Stimulated activated CD4-positive, alpha-beta T cell treated with anti-CD3 and anti-CD28 coated beads, Interleukin-1b, Interleukin-23, amount 100 ng/mL, for 48 hours (primary cell): ENCODE results near the gene ROCK2.
A peak's percentile ranks its signal among the peaks of the same experiment; 100 is the strongest.
"Not testable (repeated sequence)": the region's sequence is repeated elsewhere in the genome, so short reads cannot be mapped to it uniquely, and the experiment has no call there.

Experiments
- DNase-seq: peaks from one replicate; pipeline ENCODE4 v3.0.0-alpha.2; 2020

ROCK2 gene

DNA sequence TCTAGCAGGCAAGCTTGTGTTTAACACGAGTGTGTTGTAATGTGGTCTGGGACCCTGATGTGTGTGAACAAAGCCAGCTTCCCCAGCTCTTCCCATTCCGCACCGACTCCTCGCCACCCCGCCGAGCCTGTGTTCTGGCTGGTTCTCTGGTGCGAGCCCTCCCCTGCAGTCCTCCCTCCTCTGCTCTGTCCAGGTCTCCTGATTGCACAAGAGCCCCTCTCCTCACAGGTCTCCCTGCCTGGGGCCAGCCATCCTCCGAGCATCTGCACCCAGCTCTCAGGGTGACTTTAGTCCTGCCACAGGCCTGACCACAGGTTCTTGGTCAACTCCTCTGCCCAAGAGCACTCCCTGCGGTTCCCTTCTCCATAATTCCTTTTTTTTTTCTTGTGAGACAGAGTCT lies 175.9 kb downstream of the ROCK2 start:
- DNase-seq = no peak

DNA sequence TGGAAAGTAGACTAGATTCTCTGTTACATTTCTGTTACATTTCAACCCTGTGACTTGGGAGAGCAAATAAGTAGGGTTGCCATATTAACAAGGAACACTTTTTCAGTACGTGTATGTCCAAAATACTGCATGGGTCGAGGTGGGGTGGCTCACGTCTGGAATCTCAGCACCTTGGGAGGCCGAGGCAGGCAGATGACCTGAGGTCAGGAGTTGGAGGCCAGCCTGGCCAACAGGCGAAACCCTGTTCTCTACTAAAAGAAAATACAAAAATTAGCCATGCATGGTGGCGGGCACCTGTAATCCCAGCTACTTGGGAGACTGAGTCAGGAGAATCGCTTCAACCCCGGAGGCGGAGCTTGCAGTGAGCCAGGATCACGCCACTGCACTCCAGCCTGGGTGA lies 178.0 kb downstream of the ROCK2 start:
- DNase-seq = no peak

- DNase-seq = not testable (repeated sequence)
Observed at GRCh38 chr2:11165046-11165445, 179.4 kb downstream of the ROCK2 start.

DNA sequence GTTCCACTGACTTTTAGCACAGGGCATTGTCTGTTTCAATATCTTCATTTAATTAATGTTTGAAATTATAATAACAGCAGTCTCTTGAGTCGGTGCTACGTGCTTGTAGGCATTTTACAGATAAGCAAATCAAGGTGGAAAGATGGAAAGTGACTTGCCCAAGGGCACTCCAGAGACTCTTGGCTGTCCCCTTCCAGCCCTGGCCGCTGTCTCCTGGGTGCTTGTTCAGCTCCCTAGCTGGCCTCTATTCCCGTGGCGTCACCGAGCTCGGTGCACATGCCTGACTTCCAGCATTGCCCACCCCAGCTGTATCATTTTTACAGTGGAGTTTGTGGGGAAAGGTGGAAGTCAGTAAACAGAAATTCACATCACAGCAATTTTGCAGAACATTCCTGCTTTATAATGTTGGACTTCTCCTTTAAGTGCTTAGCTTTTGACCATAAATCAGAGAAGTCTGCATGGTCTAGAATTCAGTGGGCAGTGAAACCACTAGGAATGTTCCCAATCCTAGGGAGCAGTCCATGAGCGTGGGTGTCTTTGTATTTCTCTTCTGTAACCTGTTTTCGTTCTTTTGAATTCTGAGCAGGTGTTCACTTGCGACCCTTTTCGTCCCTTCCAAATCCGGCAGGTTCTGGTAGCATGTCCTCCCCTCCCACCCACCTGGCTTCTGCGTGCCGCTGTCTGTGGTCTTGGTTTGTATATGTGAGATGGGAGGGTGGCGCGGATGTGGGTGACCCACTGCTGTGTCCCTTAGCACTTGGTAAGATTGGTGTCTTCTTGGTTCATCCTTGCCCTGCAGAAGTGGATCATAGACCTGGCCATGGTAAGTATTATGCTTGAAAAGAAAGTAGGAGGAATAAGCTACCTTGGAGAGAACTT lies 180.8 kb downstream of the ROCK2 start:
- no peak for DNase-seq

DNA sequence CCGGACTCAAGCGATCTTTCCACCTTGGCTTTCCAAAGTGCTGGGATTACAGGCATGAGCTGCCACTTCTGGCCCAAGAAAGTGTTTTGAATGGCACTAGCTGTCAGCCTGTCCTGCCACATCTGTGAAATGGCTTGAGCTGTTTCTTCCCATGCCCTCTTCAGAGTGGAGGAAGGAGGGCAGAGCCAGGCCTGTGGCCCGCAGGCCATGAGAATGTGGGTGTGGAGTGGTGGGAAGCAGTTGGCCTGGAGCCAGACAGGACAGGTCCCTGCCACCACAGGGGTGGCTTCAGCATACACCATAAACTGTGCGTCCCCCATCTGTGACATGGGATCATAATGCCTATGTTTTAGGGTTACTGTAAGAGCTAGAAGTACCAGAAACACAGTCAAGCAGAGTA lies 182.7 kb downstream of the ROCK2 start:
- DNase-seq = no peak

DNA sequence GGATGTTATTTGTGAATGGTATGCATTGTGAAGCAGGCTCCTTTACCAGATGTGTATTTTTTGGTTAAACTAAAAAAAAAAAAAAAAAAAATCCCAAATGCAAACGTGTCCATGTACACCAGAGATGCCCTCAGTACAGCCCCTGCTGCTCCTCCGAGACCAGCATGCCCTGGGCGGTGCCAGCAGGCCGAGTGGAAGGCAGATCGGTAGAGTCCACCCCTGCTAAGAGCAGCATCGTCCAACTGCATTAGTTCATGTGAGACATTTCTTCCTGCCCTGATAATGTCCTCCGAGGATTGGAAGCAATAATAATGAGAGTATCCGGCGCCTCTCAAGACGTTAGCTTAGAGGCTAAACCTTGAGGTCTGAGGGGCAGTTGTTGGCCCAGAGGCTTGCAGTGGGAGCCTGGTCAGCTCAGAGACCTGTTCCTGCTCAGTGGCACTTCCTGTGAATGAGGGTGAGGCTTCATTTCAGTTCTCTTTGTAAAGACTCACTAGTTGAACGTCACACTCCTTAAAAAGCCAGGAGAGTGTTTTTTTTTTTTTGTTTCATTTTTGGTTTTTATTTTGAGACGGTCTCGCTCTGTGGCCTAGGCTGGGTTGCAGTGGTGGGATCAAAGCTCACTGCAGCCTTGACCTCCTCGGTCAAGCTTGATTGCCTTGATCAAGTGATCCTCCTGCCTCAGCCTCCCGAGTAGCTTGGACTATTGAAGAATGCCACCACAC lies 183.5 kb downstream of the ROCK2 start:
- DNase-seq = no peak

DNA sequence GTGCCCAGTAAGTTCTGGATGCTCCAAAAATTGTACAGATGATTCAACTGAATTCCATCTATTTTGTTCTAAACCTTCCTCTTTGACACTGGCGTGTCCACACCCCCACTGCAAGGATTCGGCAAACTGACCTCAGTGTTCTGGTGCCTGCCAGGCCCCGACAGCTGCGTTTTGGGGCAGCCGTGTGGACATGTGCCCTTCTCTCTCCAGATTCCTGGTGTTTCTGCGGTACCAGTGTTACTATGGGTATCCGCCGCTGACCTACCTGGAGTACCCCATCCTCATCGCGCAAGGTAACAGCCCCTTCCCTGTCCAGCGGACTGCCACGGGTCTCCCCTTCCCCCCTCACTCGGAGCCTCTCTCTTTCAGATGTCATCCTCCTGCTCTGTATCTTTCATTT lies 184.2 kb downstream of the ROCK2 start:
- DNase-seq = no peak

- no peak for DNase-seq
Observed at GRCh38 chr2:11159574-11160170, 184.8 kb downstream of the ROCK2 start.

- no peak for DNase-seq
Observed at GRCh38 chr2:11158916-11159573, 185.4 kb downstream of the ROCK2 start.

- no peak for DNase-seq
Observed at GRCh38 chr2:11157731-11158130, 186.7 kb downstream of the ROCK2 start.

DNA sequence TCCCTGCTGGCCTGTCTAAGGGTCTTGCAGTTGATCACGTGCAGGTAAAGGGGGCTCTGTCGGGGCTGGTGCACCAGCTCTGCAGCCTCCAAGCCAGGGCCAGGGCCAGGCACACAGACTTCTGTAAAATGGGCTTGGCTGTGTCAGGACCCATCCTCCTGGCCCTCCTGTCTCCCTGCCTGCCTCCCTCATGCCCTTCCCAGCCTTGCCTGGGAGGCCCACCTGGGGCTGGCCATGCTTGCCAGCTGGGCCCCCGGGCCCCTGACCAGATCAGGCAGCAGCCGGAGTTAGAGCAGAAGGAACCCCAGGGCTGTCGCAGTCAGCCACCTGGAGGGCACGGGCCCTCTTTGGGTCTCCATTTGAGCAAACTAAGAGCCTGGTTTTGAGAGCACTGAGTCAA lies 187.1 kb downstream of the ROCK2 start:
- no peak for DNase-seq

DNA sequence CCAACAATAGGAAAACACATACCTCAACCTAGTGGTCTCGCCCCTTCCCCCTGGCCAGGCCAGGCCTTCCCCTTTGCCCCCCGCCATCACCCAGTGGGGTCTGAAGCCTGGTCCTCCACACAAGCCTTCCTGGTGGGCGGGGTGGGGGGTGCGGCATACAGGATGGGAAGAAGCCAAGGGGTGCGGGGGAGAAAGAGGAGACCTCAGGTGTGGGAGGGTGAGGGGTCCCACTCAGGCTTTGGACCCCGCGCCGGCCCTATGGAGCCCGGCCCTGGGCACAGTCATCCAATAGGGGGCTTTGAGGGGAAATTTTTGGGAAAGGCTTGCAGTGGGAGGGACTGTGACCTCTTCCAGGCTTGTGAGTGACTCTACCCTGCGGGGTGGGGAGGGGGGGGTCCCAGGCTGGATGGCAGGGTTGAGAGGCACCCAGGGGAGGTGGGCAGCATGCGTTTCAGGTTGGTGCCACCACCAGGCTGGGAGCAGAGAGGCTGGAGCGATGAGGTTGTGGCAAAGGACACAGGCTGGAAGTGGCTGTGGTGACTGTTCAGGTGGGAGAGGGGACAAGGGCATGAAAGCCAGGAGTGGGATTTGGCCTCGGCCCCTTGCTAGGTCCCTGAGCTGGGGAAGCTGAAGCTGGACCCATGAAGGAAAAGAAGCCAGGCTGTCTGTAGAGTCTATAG lies 187.9 kb downstream of the ROCK2 start:
- DNase-seq = no peak

DNA sequence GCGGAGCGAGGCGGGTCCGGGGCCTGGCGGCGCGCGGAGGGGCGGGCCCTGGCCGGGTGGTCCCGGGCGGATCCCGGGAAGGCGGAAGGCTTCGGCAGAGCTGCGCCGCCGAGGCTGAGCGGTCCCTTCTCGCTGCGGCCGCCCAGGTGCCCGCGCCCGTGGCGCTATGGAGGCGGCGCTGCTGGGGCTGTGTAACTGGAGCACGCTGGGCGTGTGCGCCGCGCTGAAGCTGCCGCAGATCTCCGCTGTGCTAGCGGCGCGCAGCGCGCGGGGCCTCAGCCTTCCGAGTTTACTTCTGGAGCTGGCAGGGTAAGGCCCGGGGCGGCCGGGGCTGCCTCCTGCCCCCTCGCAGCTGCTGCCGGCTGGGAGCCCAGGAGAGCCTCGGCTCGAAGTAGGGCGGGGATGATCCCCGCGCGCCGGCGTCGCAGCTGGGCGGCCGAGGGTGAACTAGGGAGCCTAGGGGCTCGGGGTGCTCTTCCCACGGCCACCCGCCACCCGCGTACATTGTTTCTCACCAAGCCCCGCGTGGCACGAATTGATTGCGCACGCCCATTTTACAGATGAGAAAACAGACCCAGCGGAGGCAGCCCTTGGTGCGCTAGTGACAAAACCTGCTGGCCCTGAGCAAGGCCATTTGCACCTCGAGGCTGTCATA lies 188.9 kb downstream of the ROCK2 start, which contains the start of gene SLC66A3:
TSS of gene SLC66A3 (plus strand) at position 87 of the 655 bp plus-strand sequence. CDS start at position 167, 80 bp downstream.
- DNase-seq = peak; percentile 72

- DNase-seq = peak; percentile 99
Observed at GRCh38 chr2:11154923-11155380, 189.5 kb downstream of the ROCK2 start.

DNA sequence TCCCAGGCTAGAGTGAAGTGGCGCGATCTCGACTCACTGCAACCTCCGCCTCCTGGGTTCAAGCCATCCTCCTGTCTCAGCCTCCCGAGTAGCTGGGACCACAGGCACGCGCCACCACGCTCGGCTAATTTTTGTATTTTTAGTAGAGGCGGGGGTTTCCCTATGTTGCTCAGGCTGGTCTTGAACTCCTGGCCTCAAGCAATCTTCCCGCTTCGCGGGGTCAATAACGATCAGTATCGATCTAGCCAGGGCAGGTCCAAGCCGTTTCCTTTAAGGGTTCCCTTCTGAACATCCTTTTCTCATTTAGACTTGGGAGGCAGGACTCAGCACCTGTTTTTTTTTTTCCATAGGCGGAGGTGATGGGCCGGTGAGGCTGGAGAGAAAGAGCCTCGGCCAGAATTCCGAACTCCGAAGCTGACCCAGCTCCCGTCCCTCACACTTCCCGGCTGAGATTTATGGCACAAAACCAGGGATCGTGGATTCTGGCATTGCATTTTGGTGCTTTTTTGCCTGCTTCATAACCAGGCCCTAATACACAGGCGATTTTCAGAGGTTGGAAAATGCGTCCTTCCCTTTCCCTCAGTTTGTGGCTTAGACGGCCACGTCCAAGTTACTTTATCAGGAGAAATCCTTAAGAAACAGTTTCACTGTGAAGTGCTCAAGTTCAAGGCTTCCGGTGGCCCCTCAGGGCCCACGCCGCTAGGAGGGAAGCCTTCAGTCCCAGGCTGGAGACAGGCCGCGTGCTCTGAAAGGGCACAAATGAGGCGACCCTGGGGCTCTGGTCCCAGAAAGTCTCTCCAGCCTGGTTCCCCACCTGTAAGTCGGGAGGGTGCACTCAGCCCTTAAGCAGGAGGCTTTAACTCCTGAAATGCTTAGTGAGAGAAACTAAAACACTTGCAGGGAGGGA lies 190.2 kb downstream of the ROCK2 start:
- no peak for DNase-seq

- DNase-seq = no peak
Observed at GRCh38 chr2:11152591-11152990, 191.8 kb downstream of the ROCK2 start.

DNA sequence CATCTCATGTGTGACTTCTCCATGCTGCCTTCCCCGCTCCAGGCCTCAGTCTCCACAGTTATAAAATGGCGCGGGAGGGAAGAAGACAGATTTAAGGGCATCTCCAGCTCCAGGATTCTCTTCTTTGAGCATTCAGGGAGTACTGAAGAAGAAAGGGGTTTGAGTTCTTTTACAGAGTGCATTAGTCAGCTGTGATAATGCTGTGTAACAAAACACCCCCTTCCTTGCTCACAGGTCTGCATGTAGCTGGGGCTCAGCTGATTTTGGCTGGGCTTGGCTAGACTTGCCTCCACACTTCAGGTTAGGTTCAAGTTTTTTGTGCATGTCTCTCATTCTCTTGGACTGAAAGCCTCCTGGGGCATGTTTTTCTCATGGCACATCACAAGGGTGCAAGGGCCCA lies 197.2 kb downstream of the ROCK2 start:
- DNase-seq = no peak

DNA sequence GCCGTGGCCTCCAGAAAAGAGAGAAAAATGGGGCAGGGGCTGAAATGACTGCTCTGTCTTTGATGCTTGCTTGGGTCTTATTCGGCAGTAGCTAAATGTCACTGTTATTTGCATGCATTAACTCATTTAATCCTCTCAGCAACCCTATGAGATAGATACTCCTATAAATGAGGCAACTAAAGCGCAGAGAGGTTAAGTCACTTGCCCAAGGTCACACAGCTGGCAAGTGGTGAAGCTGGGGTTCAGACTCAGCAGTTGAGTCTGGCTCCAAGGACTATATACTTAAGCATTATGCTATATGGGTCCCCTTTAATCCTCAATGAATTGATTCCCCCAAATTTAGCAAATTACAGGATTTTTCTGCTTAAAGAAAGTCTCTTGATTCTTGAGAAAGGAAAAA lies 198.4 kb downstream of the ROCK2 start:
- no peak for DNase-seq

- DNase-seq = no peak
Observed at GRCh38 chr2:11145350-11145749, 199.1 kb downstream of the ROCK2 start.

DNA sequence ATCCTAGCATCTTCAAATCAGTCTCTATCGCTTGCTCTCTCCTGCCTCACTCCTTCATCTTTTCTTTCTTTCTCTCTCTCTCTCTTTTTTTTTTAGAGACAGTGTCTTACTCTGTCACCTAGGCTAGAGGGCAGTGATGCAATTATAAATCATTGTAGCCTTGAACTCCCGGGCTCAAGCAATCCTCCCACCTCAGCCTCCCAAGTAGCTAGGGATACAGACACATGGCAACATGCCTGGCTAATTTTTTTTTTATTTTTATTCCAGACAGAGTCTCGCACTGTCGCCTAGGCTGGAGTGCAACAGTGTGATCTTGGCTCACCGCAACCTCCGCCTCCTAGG lies 199.7 kb downstream of the ROCK2 start:
- DNase-seq = no peak
